ENCODE data around the gene PRPF40A. TPM values are rescaled to one million over a fixed set of nuclear protein-coding genes. Genes with fewer than 3 reads are reported as not detected.

The PRPF40A gene
- total RNA-seq, 1 experiment from 2014 or later: 166 TPM

- intact Hi-C loops (cut with micrococcal nuclease; ENCODE audit: unreplicated experiment): no loop called here
Measured at GRCh38 chr2:152620208-152620607, 97.1 kb downstream of the PRPF40A start.

GRCh38 chr2:152618193-152618564 is 99.1 kb downstream of the PRPF40A start:
- CTCF ChIA-PET: no interaction called here
- Histone ChIP-seq H3K9me3 (ENCODE audit: low read depth, low read length, poor library complexity, severe bottlenecking) (no peaks in the 10 kb centered on the region), H3K4me1 (ENCODE audit: insufficient read depth, low read length, poor library complexity, severe bottlenecking) (no peaks in the 10 kb centered on the region), H3K4me3 (ENCODE audit: low read depth, low read length, poor library complexity, severe bottlenecking) (no peak overlapping the region), H3K27ac (ENCODE audit: low read depth, low read length, poor library complexity, severe bottlenecking) (no peak overlapping the region), H3K27me3 (replicated peaks; ENCODE audit: insufficient read depth, low read depth, low read length, poor library complexity) (no peaks in the 10 kb centered on the region), H3K36me3 (ENCODE audit: insufficient read depth, low read length, poor library complexity, severe bottlenecking) (peaks cover 32% of the 10 kb centered on the region)
- no TSS peak for BruUV-seq (replicated peaks)
- intact Hi-C loops (cut with micrococcal nuclease; ENCODE audit: unreplicated experiment): no loop called here
- no peak for DNase-seq (ENCODE audit: low spot score)
- TF ChIP-seq CTCF (conservative IDR thresholded peaks at IDR 0.05; ENCODE audit: low read depth, low read length): no peak
- no peak for TF ChIP-seq EZH2 (IDR thresholded peaks at IDR 0.05; ENCODE audit: borderline replicate concordance, low read depth, low read length, poor library complexity, severe bottlenecking)
- POLR2A ChIA-PET (ENCODE audit: low non-redundant PET): no interaction called here

More at GRCh38 chr2:152620208-152620607, 97.1 kb downstream of the PRPF40A start:
- BruUV-seq (replicated peaks): no TSS peak
- peaks cover 32% of the 10 kb centered on the region for H3K36me3 ChIP-seq (ENCODE audit: insufficient read depth, low read length, poor library complexity, severe bottlenecking)
- no peak for TF ChIP-seq CTCF (conservative IDR thresholded peaks at IDR 0.05; ENCODE audit: low read depth, low read length)
- TF ChIP-seq EZH2 (IDR thresholded peaks at IDR 0.05; ENCODE audit: borderline replicate concordance, low read depth, low read length, poor library complexity, severe bottlenecking): no peak
- H3K27me3 ChIP-seq (replicated peaks; ENCODE audit: insufficient read depth, low read depth, low read length, poor library complexity): no peaks in the 10 kb centered on the region
- H3K9me3 ChIP-seq (ENCODE audit: low read depth, low read length, poor library complexity, severe bottlenecking): no peaks in the 10 kb centered on the region
- H3K27ac ChIP-seq (ENCODE audit: low read depth, low read length, poor library complexity, severe bottlenecking): no peak overlapping the region
- CTCF ChIA-PET: no interaction called here
- DNase-seq (ENCODE audit: low spot score): no peak
- H3K4me1 ChIP-seq (ENCODE audit: insufficient read depth, low read length, poor library complexity, severe bottlenecking): no peaks in the 10 kb centered on the region
- POLR2A ChIA-PET (ENCODE audit: low non-redundant PET): no interaction called here
- H3K4me3 ChIP-seq (ENCODE audit: low read depth, low read length, poor library complexity, severe bottlenecking): no peak overlapping the region

GRCh38 chr2:152617456-152618192 is 99.6 kb downstream of the PRPF40A start:
- peaks cover 32% of the 10 kb centered on the region for H3K36me3 ChIP-seq (ENCODE audit: insufficient read depth, low read length, poor library complexity, severe bottlenecking)
- no TSS peak for BruUV-seq (replicated peaks)
- ChIA-PET POLR2A (ENCODE audit: low non-redundant PET) (interaction anchor here (0.6 kb wide), 1 partner anchor 410 kb away, joined by 5 read pairs; no protein-coding TSS in a partner anchor), CTCF (no interaction called here)
- no peak for DNase-seq (ENCODE audit: low spot score)
- H3K9me3 ChIP-seq (ENCODE audit: low read depth, low read length, poor library complexity, severe bottlenecking): no peaks in the 10 kb centered on the region
- no peak overlapping the region for H3K27ac ChIP-seq (ENCODE audit: low read depth, low read length, poor library complexity, severe bottlenecking)
- TF ChIP-seq CTCF (conservative IDR thresholded peaks at IDR 0.05; ENCODE audit: low read depth, low read length) (no peak), EZH2 (IDR thresholded peaks at IDR 0.05; ENCODE audit: borderline replicate concordance, low read depth, low read length, poor library complexity, severe bottlenecking) (no peak)
- intact Hi-C loops (cut with micrococcal nuclease; ENCODE audit: unreplicated experiment): loop anchor here (1.0 kb wide), 1 partner anchor 24 kb away; no protein-coding TSS in a partner anchor
- H3K4me3 ChIP-seq (ENCODE audit: low read depth, low read length, poor library complexity, severe bottlenecking): no peak overlapping the region
- no peaks in the 10 kb centered on the region for H3K4me1 ChIP-seq (ENCODE audit: insufficient read depth, low read length, poor library complexity, severe bottlenecking)
- H3K27me3 ChIP-seq (replicated peaks; ENCODE audit: insufficient read depth, low read depth, low read length, poor library complexity): no peaks in the 10 kb centered on the region
